ENCODE measurements around the gene TLE1.

- TF ChIP-seq POLR2A (IDR thresholded peaks at IDR 0.05; ENCODE audit: low read length) (no peak), GATA1 (IDR thresholded peaks at IDR 0.05; ENCODE audit: low read depth, low read length) (no peak)
These were observed 153.7 kb downstream of the TLE1 start for GRCh38 chr9:81535542-81536241.

Data from erythroblast (primary cell).